22Rv1 (cell line): ENCODE results near the gene RIBC1.
A peak's percentile ranks its signal among the peaks of the same experiment; 100 is the strongest.

ENCODE experiments used
- H3K27ac ChIP-seq: fragments of 450-650 bp; 2 replicates; pipeline ENCODE4 v1.5.1; 2017
- CTCF ChIP-seq: fragments of 450-650 bp; IDR thresholded peaks from 2 replicates; pipeline ENCODE4 v1.5.1; 2017; ENCODE audit warnings: mild to moderate bottlenecking
- ZFX ChIP-seq: fragments of 450-650 bp; IDR thresholded peaks from 2 replicates; pipeline ENCODE4 v1.6.1; 2017; ENCODE audit warnings: antibody characterized with exemption, borderline replicate concordance

Gene RIBC1

GRCh38 chrX:53421125-53421524 is 1.5 kb upstream of the RIBC1 start:
- peak overlapping the region; percentile 85; the same call in 1 of the 2 replicates for H3K27ac ChIP-seq
- TF ChIP-seq CTCF = no peak
- no peak for TF ChIP-seq ZFX

GRCh38 chrX:53421772-53422085 is 944 bp upstream of the RIBC1 start:
- TF ChIP-seq CTCF = no peak
- no peak for TF ChIP-seq ZFX
- peak overlapping the region; percentile 85 for H3K27ac ChIP-seq

GRCh38 chrX:53422086-53422860 is 400 bp upstream of the RIBC1 start, which contains the start of gene SMC1A:
TSS of gene SMC1A (minus strand) at chrX:53422654. CDS start at chrX:53422600, 54 bp downstream.
- TF ChIP-seq CTCF (no peak), ZFX (no peak)
- H3K27ac ChIP-seq = peak within 1 kb of the TSS; percentile 85

- no peak overlapping the region for H3K27ac ChIP-seq
- no peak for TF ChIP-seq CTCF
- no peak for TF ChIP-seq ZFX
Observed at GRCh38 chrX:53429755-53430154, 7.1 kb downstream of the RIBC1 start.

GRCh38 chrX:53430231-53430630 is 7.6 kb downstream of the RIBC1 start:
- no peak overlapping the region for H3K27ac ChIP-seq
- TF ChIP-seq ZFX (no peak), CTCF (no peak)

GRCh38 chrX:53433651-53434639 is 11.3 kb downstream of the RIBC1 start, which contains the start of gene HSD17B10:
TSS of gene HSD17B10 (minus strand) at chrX:53434370. CDS start at chrX:53434345, 25 bp downstream.
- peak within 1 kb of the TSS; percentile 51 for H3K27ac ChIP-seq
- TF ChIP-seq ZFX (no peak), CTCF (no peak)
